Hepatocyte (in vitro differentiated cells): ENCODE measurements around the gene HEXD. TPM values are rescaled to one million over a fixed set of nuclear protein-coding genes. Genes with fewer than 3 reads are reported as not detected.

Experiments
- DNase-seq: peaks from one replicate; pipeline ENCODE4 v3.0.0-alpha.2; 2016; ENCODE audit warnings: low spot score
- H2AFZ ChIP-seq: fragments of 200-600 bp; sonication (generic); 2 replicates; pipeline ENCODE4 v1.6.0; 2016; ENCODE audit warnings: antibody characterized with exemption, mild to moderate bottlenecking
- H3K27ac ChIP-seq: fragments of 200-600 bp; sonication (generic); 2 replicates; pipeline ENCODE4 v1.5.1; 2016; ENCODE audit warnings: mild to moderate bottlenecking
- H3K27me3 ChIP-seq: fragments of 200-600 bp; sonication (generic); 2 replicates; pipeline ENCODE4 v1.6.1; 2016
- H3K36me3 ChIP-seq: fragments of 200-600 bp; sonication (generic); replicated peaks from 2 replicates; pipeline ENCODE4 v1.5.1; 2016; ENCODE audit warnings: low read depth; ENCODE audit not compliant: insufficient read depth
- H3K4me1 ChIP-seq: fragments of 200-600 bp; sonication (generic); 2 replicates; pipeline ENCODE4 v1.5.1; 2016; ENCODE audit warnings: mild to moderate bottlenecking, moderate library complexity; ENCODE audit not compliant: insufficient read depth
- H3K4me2 ChIP-seq: fragments of 200-600 bp; sonication (generic); 2 replicates; pipeline ENCODE4 v1.6.0; 2016
- H3K4me3 ChIP-seq: fragments of 200-600 bp; sonication (generic); 2 replicates; pipeline ENCODE4 v1.5.1; 2016; ENCODE audit warnings: mild to moderate bottlenecking
- H3K79me2 ChIP-seq: fragments of 200-600 bp; sonication (generic); 2 replicates; pipeline ENCODE4 v1.6.0; 2017; ENCODE audit warnings: mild to moderate bottlenecking
- H3K9me2 ChIP-seq: fragments of 200-600 bp; sonication (generic); replicated peaks from 2 replicates; pipeline ENCODE4 v1.6.0; 2017; ENCODE audit warnings: mild to moderate bottlenecking; ENCODE audit not compliant: insufficient read depth
- H3K9me3 ChIP-seq: fragments of 200-600 bp; sonication (generic); 2 replicates; pipeline ENCODE4 v1.5.1; 2016; ENCODE audit warnings: low read depth, mild to moderate bottlenecking
- H4K20me1 ChIP-seq: fragments of 200-600 bp; sonication (generic); 2 replicates; pipeline ENCODE4 v1.6.0; 2016; ENCODE audit warnings: mild to moderate bottlenecking; ENCODE audit not compliant: insufficient read depth, poor library complexity, severe bottlenecking
- EZH2 ChIP-seq: fragments of 200-600 bp; sonication (generic); IDR thresholded peaks from 2 replicates; pipeline ENCODE4 v1.6.1; 2016; ENCODE audit warnings: antibody characterized with exemption, mild to moderate bottlenecking, borderline replicate concordance
- EZH2phosphoT487 ChIP-seq: fragments of 200-600 bp; sonication (generic); IDR thresholded peaks from one replicate; pipeline ENCODE4 v1.6.1; 2018; ENCODE audit warnings: antibody characterized with exemption, mild to moderate bottlenecking, low read depth, moderate library complexity; ENCODE audit not compliant: unreplicated experiment, severe bottlenecking
- WGBS: methylation state at CpG from one replicate; pipeline ENCODE4 v1.1.6; 2016; ENCODE audit warnings: low lambda C conversion rate; ENCODE audit errors: missing lambda C conversion rate; 5-methylcytosine and 5-hydroxymethylcytosine counted together
- polyA plus RNA-seq: library from polyadenylated mRNA; unstranded; fragments of >200 nt; fragmentation: Nextera tagmentation; extraction: Ambion mirVana; gene quantifications from 2 replicates; pipeline ENCODE4 v1.2.1, GENCODE V29; 2016
- total RNA-seq: library from RNA; depleted of rRNA; stranded (reverse); fragments of >200 nt; gene quantifications from 2 replicates; pipeline ENCODE4 v1.2.3, GENCODE V29; 2014
- TF ChIP-seq, protein P1 (sequence below): fragments of 200-600 bp; sonication (generic); IDR thresholded peaks from 2 replicates; pipeline ENCODE4 v1.5.1; 2016; ENCODE audit warnings: antibody characterized with exemption, mild to moderate bottlenecking; ENCODE audit not compliant: poor library complexity

Gene HEXD
- total and polyA plus RNA-seq, 2 experiments from 2014 or later: 32.6 to 46.0 TPM

DNA sequence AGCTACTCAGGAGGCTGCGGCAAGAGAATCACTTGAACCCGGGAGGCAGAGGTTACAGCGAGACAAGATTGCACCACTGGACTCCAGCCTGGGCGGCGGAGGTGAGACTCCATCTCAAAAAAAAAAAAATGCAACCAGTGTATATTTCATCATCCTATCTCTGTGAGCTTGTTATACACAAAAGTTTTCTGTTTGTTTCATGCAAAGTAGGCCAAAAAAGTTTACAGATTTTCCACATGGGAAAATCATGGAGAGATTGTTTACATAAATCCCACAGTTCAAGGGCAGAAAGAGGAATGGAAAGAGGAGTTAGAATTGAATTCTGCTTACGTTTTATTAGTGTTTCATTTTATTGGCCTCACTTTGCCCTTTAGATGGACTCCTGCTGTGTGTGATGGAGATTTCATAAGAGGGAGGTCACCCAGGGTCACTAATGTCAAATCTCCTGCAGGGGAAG, 65.1 kb downstream of the HEXD start:
- no peak overlapping the region for H3K4me3 ChIP-seq
- H3K36me3 ChIP-seq: no peaks in the 10 kb centered on the region
- H3K27ac ChIP-seq: no peak overlapping the region
- H3K9me2 ChIP-seq: no peaks in the 10 kb centered on the region
- no peaks in the 10 kb centered on the region for H3K9me3 ChIP-seq
- no peak overlapping the region for H2AFZ ChIP-seq
- H3K4me1 ChIP-seq: no peaks in the 10 kb centered on the region
- 95% methylated on average over 6 of the region's 6 CpGs for WGBS
- TF ChIP-seq EZH2 (no peak), EZH2phosphoT487 (no peak)
- TF ChIP-seq, protein P1, sequence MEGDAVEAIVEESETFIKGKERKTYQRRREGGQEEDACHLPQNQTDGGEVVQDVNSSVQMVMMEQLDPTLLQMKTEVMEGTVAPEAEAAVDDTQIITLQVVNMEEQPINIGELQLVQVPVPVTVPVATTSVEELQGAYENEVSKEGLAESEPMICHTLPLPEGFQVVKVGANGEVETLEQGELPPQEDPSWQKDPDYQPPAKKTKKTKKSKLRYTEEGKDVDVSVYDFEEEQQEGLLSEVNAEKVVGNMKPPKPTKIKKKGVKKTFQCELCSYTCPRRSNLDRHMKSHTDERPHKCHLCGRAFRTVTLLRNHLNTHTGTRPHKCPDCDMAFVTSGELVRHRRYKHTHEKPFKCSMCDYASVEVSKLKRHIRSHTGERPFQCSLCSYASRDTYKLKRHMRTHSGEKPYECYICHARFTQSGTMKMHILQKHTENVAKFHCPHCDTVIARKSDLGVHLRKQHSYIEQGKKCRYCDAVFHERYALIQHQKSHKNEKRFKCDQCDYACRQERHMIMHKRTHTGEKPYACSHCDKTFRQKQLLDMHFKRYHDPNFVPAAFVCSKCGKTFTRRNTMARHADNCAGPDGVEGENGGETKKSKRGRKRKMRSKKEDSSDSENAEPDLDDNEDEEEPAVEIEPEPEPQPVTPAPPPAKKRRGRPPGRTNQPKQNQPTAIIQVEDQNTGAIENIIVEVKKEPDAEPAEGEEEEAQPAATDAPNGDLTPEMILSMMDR: no peak
- no peaks in the 10 kb centered on the region for H3K27me3 ChIP-seq
- no peaks in the 10 kb centered on the region for H3K79me2 ChIP-seq
- no peak overlapping the region for H3K4me2 ChIP-seq
- H4K20me1 ChIP-seq: no peaks in the 10 kb centered on the region
- DNase-seq: no peak

DNA sequence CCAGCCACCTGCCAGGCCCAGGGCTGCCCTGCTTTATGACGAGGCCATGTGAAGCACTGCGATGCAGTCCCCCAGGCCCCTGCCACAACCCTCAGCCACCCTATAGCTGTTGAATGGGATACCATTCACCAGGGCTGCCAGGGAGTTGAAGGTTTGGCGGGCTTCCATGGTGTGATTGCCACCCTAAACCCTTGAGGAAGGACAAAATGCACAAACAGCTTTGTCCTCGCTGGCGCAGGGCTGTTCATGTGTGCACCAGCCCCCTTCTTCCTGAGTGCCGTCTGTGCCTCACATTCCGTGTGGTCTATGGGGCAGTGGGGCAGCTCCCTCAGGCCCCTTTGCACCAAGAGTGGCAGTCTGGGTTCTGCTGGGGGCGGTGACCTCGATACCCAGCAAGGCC, 65.7 kb downstream of the HEXD start:
- no peaks in the 10 kb centered on the region for H3K4me1 ChIP-seq
- no peak overlapping the region for H2AFZ ChIP-seq
- H3K4me3 ChIP-seq: no peak overlapping the region
- H3K79me2 ChIP-seq: no peaks in the 10 kb centered on the region
- no peaks in the 10 kb centered on the region for H4K20me1 ChIP-seq
- WGBS: 98% methylated on average over 9 of the region's 9 CpGs
- no peak overlapping the region for H3K27ac ChIP-seq
- no peaks in the 10 kb centered on the region for H3K36me3 ChIP-seq
- H3K27me3 ChIP-seq: no peaks in the 10 kb centered on the region
- H3K4me2 ChIP-seq: no peak overlapping the region
- H3K9me3 ChIP-seq: no peaks in the 10 kb centered on the region
- no peaks in the 10 kb centered on the region for H3K9me2 ChIP-seq
- no peak for DNase-seq
- TF ChIP-seq, protein P1: no peak
- TF ChIP-seq EZH2 (no peak), EZH2phosphoT487 (no peak)

DNA sequence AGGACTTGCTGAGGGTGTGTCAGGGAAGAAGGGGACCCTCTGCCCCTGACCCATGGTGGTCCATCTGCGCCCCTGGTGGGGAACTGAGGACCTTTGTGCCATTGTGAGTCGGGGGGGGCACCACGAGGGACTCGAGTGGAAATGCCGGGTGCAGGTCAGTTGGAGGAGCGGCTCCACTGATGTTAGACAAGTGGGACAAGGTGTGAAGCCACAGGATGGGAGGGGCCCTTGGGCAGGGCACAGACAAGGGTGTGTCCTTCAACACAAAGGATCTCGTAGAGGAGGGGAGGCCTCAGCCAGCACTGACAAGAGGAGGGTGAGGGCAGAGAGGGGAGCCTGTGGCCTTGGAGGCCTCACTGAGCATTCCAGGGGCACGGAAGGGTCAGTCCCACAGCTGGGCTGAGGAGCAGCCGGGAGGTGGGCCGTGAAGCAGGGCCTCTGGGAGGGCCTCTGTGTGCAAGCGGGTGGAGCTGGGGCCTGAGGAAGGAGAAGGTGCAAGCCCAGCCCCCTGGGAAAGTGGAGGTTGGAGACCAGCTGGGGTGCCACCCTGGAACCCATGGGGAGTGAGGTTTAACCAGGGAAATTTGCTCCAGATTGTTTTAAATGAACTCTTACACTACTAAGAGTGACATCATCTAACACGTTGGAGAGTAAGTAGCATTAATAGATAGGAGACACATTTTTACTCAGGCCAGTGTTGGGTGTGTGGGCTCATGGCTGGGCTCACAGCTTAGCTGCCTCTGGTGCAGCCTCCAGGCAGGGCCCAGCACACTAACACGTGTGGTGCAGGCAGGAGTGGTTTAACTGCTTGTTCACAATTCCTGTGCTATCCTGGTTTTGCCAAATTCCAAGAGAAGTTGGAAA, 68.3 kb downstream of the HEXD start:
- no peaks in the 10 kb centered on the region for H3K9me2 ChIP-seq
- no peak for DNase-seq
- no peak overlapping the region for H2AFZ ChIP-seq
- no peaks in the 10 kb centered on the region for H3K79me2 ChIP-seq
- no peak overlapping the region for H3K4me3 ChIP-seq
- H3K4me1 ChIP-seq: no peaks in the 10 kb centered on the region
- no peak for TF ChIP-seq EZH2phosphoT487
- no peak for TF ChIP-seq EZH2
- TF ChIP-seq, protein P1: no peak
- 85% methylated on average over 13 of the region's 13 CpGs for WGBS
- no peak overlapping the region for H3K27ac ChIP-seq
- H4K20me1 ChIP-seq: no peaks in the 10 kb centered on the region
- no peak overlapping the region for H3K4me2 ChIP-seq
- H3K36me3 ChIP-seq: no peaks in the 10 kb centered on the region
- no peaks in the 10 kb centered on the region for H3K27me3 ChIP-seq
- H3K9me3 ChIP-seq: no peaks in the 10 kb centered on the region
